Tibial nerve (tissue), 4 donors: Measurements from ENCODE around the gene ASB13. TPM values are rescaled to one million over a fixed set of nuclear protein-coding genes. Genes with fewer than 3 reads are reported as not detected.

Experiments used
- DNase-seq, 2 donors: peaks; one replicate each; pipeline ENCODE4 v3.0.0-alpha.2; 2019; ENCODE audit warnings: low spot score in 2 of 2
- H3K27ac ChIP-seq, 4 donors: fragments of 200-600 bp; sonication (generic) in 3 of 4; one replicate each; pipeline ENCODE4 v1.5.1; 2017 to 2019; ENCODE audit warnings: mild to moderate bottlenecking in 1 of 4
- H3K27me3 ChIP-seq, 2 donors: fragments of 200-600 bp; sonication (generic) in 1 of 2; one replicate each; pipeline versions ENCODE4 v1.5.1 to v1.6.0; 2017 to 2019
- H3K36me3 ChIP-seq, 3 donors: fragments of 200-600 bp; sonication (generic); one replicate each; pipeline ENCODE4 v1.5.1; 2018 to 2019
- H3K4me1 ChIP-seq, 4 donors: fragments of 200-600 bp; sonication (generic) in 3 of 4; one replicate each; pipeline ENCODE4 v1.5.1; 2017 to 2019
- H3K4me3 ChIP-seq, 4 donors: fragments of 200-600 bp; sonication (generic) in 3 of 4; one replicate each; pipeline ENCODE4 v1.5.1; 2017 to 2019; ENCODE audit warnings: mild to moderate bottlenecking in 1 of 4, moderate library complexity in 1 of 4
- H3K9me3 ChIP-seq, 4 donors: fragments of 200-600 bp; sonication (generic) in 3 of 4; one replicate each; pipeline ENCODE4 v1.5.1; 2017 to 2019
- EP300 ChIP-seq, 2 donors: sonication (generic); formaldehyde crosslinking; IDR thresholded peaks; one replicate each; pipeline ENCODE4 v1.6.1; 2017; ENCODE audit warnings: antibody characterized with exemption in 2 of 2, mild to moderate bottlenecking in 1 of 2
- POLR2A ChIP-seq, 2 donors: fragments of 450-650 bp; IDR thresholded peaks; one replicate each; pipeline ENCODE4 v1.6.1; 2017; ENCODE audit warnings: antibody characterized with exemption in 2 of 2, mild to moderate bottlenecking in 2 of 2, moderate library complexity in 2 of 2
- WGBS, 2 donors: methylation state at CpG; one replicate each; pipeline ENCODE4 v1.1.5; 2018; 5-methylcytosine and 5-hydroxymethylcytosine counted together
- total RNA-seq, 4 donors: library from RNA; depleted of rRNA; stranded (reverse); fragments of >200 nt; gene quantifications; one replicate each; pipeline ENCODE4 v1.1.0, GENCODE V29; 2016
- TF ChIP-seq, protein P1 (sequence below), 5 experiments: fragments of 200-600 bp in 3 of 5; fragments of 450-650 bp in 2 of 5; sonication (generic) in 3 of 5; IDR thresholded peaks; one replicate each; pipeline ENCODE4 v1.5.1; 2016 to 2019; ENCODE audit warnings: antibody characterized with exemption in 5 of 5, mild to moderate bottlenecking in 3 of 5, moderate library complexity in 2 of 5

The ASB13 gene
- total RNA-seq, 4 donors from 2014 or later = 18.3 to 39.2 (median 32.3) TPM

DNA sequence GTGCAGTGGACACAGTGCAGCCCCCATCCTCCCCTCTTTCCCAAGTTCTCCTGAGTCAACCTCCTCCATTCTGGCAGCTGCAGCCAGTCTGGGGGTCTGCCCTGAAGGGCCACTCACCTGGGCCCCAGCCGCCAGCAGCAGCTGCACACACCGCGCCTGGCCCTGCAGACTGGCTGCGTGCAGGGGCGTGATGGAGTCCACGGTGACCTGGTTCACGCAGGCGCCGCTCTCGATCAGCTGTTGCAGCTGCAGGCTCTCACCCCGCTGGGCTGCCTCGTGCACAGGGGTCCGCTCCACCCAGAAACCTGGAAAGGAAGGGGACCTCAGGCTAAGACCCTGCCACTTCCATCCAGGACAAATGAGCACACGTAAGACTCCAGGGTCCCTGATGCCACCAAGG is 13.6 kb downstream of the ASB13 start:
- WGBS, 2 donors = 99% methylated on average over 12 to 14 of the region's 14 CpGs
- no peaks in the 10 kb centered on the region for H3K27me3 ChIP-seq
- no peak for DNase-seq
- no peak overlapping the region for H3K4me3 ChIP-seq
- peak overlapping the region in 2 of 4 donors; percentile 70 to 72 for H3K27ac ChIP-seq
- H3K4me1 ChIP-seq = peaks cover 0 to 26% (median 0%) of the 10 kb centered on the region in 4 donors
- TF ChIP-seq EP300 (IDR thresholded peaks at IDR 0.05) = no peak
- TF ChIP-seq, protein P1, sequence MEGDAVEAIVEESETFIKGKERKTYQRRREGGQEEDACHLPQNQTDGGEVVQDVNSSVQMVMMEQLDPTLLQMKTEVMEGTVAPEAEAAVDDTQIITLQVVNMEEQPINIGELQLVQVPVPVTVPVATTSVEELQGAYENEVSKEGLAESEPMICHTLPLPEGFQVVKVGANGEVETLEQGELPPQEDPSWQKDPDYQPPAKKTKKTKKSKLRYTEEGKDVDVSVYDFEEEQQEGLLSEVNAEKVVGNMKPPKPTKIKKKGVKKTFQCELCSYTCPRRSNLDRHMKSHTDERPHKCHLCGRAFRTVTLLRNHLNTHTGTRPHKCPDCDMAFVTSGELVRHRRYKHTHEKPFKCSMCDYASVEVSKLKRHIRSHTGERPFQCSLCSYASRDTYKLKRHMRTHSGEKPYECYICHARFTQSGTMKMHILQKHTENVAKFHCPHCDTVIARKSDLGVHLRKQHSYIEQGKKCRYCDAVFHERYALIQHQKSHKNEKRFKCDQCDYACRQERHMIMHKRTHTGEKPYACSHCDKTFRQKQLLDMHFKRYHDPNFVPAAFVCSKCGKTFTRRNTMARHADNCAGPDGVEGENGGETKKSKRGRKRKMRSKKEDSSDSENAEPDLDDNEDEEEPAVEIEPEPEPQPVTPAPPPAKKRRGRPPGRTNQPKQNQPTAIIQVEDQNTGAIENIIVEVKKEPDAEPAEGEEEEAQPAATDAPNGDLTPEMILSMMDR (IDR thresholded peaks at IDR 0.05) = no peak
- H3K9me3 ChIP-seq = no peaks in the 10 kb centered on the region
- H3K36me3 ChIP-seq = peaks cover 0 to 54% (median 8%) of the 10 kb centered on the region in 3 donors

- DNase-seq = no peak
- Histone ChIP-seq H3K27ac (peak overlapping the region in 2 of 4 donors; percentile 55 to 76), H3K27me3 (no peaks in the 10 kb centered on the region), H3K4me1 (peaks cover 0 to 28% (median 1%) of the 10 kb centered on the region in 4 donors), H3K36me3 (peaks cover 0 to 63% (median 8%) of the 10 kb centered on the region in 3 donors), H3K4me3 (no peak overlapping the region), H3K9me3 (no peaks in the 10 kb centered on the region)
- WGBS, 2 donors = 93 to 96% methylated on average over 11 of the region's 11 CpGs
- no peak for TF ChIP-seq EP300 (IDR thresholded peaks at IDR 0.05)
- TF ChIP-seq, protein P1 (IDR thresholded peaks at IDR 0.05) = no peak
- TF ChIP-seq POLR2A (IDR thresholded peaks at IDR 0.05) = no peak
Measured at GRCh38 chr10:5651388-5651764, 15.0 kb downstream of the ASB13 start.

GRCh38 chr10:5650664-5651387 is 15.6 kb downstream of the ASB13 start:
- WGBS, 2 donors = 86 to 88% methylated on average over 19 to 20 of the region's 20 CpGs
- H3K9me3 ChIP-seq = no peaks in the 10 kb centered on the region
- no peak overlapping the region for H3K4me3 ChIP-seq
- no peak for DNase-seq
- TF ChIP-seq, protein P1 (IDR thresholded peaks at IDR 0.05) = no peak
- TF ChIP-seq POLR2A (IDR thresholded peaks at IDR 0.05) = no peak
- peaks cover 0 to 63% (median 8%) of the 10 kb centered on the region in 3 donors for H3K36me3 ChIP-seq
- H3K27ac ChIP-seq = peak overlapping the region in 2 of 4 donors; percentile 55 to 76
- peaks cover 0 to 33% (median 6%) of the 10 kb centered on the region in 4 donors for H3K4me1 ChIP-seq
- H3K27me3 ChIP-seq = no peaks in the 10 kb centered on the region

GRCh38 chr10:5649746-5650145 is 16.6 kb downstream of the ASB13 start:
- H3K4me1 ChIP-seq = peaks cover 0 to 44% (median 10%) of the 10 kb centered on the region in 4 donors
- H3K4me3 ChIP-seq = no peak overlapping the region
- WGBS, 2 donors = 97% methylated on average over 11 of the region's 11 CpGs
- H3K9me3 ChIP-seq = no peaks in the 10 kb centered on the region
- peaks cover 0 to 56% (median 8%) of the 10 kb centered on the region in 3 donors for H3K36me3 ChIP-seq
- H3K27ac ChIP-seq = peak overlapping the region in 1 of 4 donors; percentile 76
- DNase-seq = no peak
- no peak for TF ChIP-seq POLR2A (IDR thresholded peaks at IDR 0.05)
- TF ChIP-seq, protein P1 (IDR thresholded peaks at IDR 0.05) = no peak
- TF ChIP-seq EP300 (IDR thresholded peaks at IDR 0.05) = no peak
- H3K27me3 ChIP-seq = no peaks in the 10 kb centered on the region
